ENCODE results near the gene HPCAL1.
"Not testable (repeated sequence)": the region's sequence is repeated elsewhere in the genome, so short reads cannot be mapped to it uniquely, and the experiment has no call there.

Gene HPCAL1

GRCh38 chr2:10440736-10441135 lies 138.0 kb downstream of the HPCAL1 start:
- no peak for DNase-seq (ENCODE audit: low read depth, low spot score)

GRCh38 chr2:10441948-10442347 lies 139.2 kb downstream of the HPCAL1 start:
- DNase-seq (ENCODE audit: low read depth, low spot score), result no peak

- not testable (repeated sequence) for DNase-seq (ENCODE audit: low read depth, low spot score)
Measured at GRCh38 chr2:10442469-10443126, 139.9 kb downstream of the HPCAL1 start.

- no peak for DNase-seq (ENCODE audit: low read depth, low spot score)
Measured at GRCh38 chr2:10444463-10444862, 141.8 kb downstream of the HPCAL1 start.

GRCh38 chr2:10446631-10447030 lies 143.9 kb downstream of the HPCAL1 start:
- DNase-seq (ENCODE audit: low read depth, low spot score), result no peak

GRCh38 chr2:10447300-10447894 lies 144.7 kb downstream of the HPCAL1 start:
- no peak for DNase-seq (ENCODE audit: low read depth, low spot score)

GRCh38 chr2:10447895-10448575 lies 145.3 kb downstream of the HPCAL1 start, which contains the start of gene ODC1:
Gene ODC1, minus strand, starts transcription at chr2:10448327. Its CDS starts 3,295 bp downstream, at chr2:10445032.
- peak; percentile 98 for DNase-seq (ENCODE audit: low read depth, low spot score)

GRCh38 chr2:10448576-10449485 lies 146.1 kb downstream of the HPCAL1 start:
- peak; percentile 87 for DNase-seq (ENCODE audit: low read depth, low spot score)

- no peak for DNase-seq (ENCODE audit: low read depth, low spot score)
Measured at GRCh38 chr2:10449486-10449831, 146.8 kb downstream of the HPCAL1 start.

- DNase-seq (ENCODE audit: low read depth, low spot score), result no peak
Measured at GRCh38 chr2:10449838-10450691, 147.4 kb downstream of the HPCAL1 start.

- no peak for DNase-seq (ENCODE audit: low read depth, low spot score)
Measured at GRCh38 chr2:10451819-10452218, 149.1 kb downstream of the HPCAL1 start.

- no peak for DNase-seq (ENCODE audit: low read depth, low spot score)
Measured at GRCh38 chr2:10452312-10452711, 149.6 kb downstream of the HPCAL1 start.

- DNase-seq (ENCODE audit: low read depth, low spot score), result no peak
Measured at GRCh38 chr2:10452956-10453904, 150.5 kb downstream of the HPCAL1 start.

GRCh38 chr2:10453905-10454298 lies 151.2 kb downstream of the HPCAL1 start:
- no peak for DNase-seq (ENCODE audit: low read depth, low spot score)

GRCh38 chr2:10454505-10454904 lies 151.8 kb downstream of the HPCAL1 start:
- no peak for DNase-seq (ENCODE audit: low read depth, low spot score)

- not testable (repeated sequence) for DNase-seq (ENCODE audit: low read depth, low spot score)
Measured at GRCh38 chr2:10457195-10457594, 154.5 kb downstream of the HPCAL1 start.

- no peak for DNase-seq (ENCODE audit: low read depth, low spot score)
Measured at GRCh38 chr2:10457846-10458598, 155.3 kb downstream of the HPCAL1 start.

GRCh38 chr2:10460366-10460796 lies 157.7 kb downstream of the HPCAL1 start:
- no peak for DNase-seq (ENCODE audit: low read depth, low spot score)

All from activated naive CD8-positive, alpha-beta T cell treated with anti-CD3 and anti-CD28 coated beads, Interleukin-2, amount 50 U/mL, for 16 hours (primary cell).